Stimulated activated CD4-positive, alpha-beta T cell treated with anti-CD3 and anti-CD28 coated beads, TNF-alpha, amount 100 ng/mL, for 24 hours (primary cell): ENCODE measurements around the gene DTNBP1.
"Not testable (repeated sequence)": the region's sequence is repeated elsewhere in the genome, so short reads cannot be mapped to it uniquely, and the experiment has no call there.

ENCODE experiments used
- DNase-seq, 3 experiments: peaks; one replicate each; pipeline ENCODE4 v3.0.0-alpha.2; 2020; ENCODE audit warnings: low read depth in 3 of 3

DTNBP1 gene

GRCh38 chr6:15556711-15557110, 106.1 kb downstream of the DTNBP1 start:
- no peak for DNase-seq

DNA sequence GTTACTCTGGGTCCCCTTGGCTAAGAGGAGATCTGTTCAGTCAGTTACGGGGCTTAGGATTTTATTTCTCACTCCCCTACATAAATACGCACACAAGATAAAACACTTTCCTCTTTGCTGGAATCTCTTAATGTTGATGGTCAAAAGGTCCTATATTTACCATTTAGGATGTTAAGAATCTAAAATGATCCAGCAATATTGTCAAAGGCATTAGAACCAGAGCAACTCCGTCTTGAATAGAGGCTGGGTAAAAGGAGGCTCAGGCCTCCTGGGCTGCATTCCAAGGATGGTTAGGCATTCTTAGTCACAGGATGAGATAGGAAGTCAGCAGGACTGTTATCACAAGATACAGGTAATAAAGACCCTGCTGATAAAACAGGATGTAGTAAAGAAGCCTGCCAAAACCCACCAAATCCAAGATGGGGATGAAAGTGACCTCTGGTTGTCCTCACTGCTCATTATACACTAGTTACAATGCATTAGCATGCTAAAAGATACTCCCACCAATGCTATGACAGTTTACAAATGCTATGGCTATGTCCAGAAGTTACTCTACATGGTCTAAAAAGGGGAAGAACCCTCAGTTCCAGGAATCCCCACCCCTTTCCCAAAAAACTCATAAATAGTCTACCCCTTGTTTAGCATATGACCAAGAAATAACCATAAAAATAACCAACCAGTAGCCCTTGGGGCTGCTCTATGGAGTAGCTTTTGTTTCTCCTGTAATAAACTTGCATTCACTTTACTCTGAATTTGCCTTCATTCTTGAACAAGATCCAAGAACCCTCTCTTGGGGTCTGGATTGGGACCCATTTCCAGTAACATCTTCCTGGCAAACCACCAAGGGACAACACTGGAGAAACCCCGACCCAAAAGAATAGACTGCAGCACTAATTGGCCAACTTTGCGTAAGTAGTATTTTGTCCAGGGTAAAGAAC, 107.5 kb downstream of the DTNBP1 start:
- DNase-seq = no peak

- no peak for DNase-seq
These were observed 108.1 kb downstream of the DTNBP1 start for GRCh38 chr6:15554728-15555100.

GRCh38 chr6:15553736-15554294, 109.0 kb downstream of the DTNBP1 start:
- no peak for DNase-seq

- DNase-seq = no peak
These were observed 109.8 kb downstream of the DTNBP1 start for GRCh38 chr6:15553031-15553430.

DNA sequence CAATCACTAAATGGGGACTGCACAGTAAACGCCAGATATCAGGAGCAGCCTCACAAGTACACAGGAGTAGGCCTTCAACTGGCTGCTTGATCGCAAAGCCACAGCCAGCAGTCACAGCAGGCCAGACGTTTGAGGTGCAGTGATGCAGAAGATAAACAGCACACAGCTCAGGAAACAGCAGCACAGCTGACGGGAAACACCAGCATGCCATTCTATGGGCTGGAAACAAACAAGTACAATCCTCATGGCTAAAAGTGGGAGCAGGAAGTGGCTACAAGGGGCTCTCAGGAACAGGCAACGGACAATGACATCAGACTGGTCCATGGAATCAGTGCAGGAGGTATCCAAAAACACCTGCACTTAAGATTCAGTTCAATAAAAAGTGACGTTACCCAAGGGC, 111.0 kb downstream of the DTNBP1 start:
- DNase-seq = no peak

DNA sequence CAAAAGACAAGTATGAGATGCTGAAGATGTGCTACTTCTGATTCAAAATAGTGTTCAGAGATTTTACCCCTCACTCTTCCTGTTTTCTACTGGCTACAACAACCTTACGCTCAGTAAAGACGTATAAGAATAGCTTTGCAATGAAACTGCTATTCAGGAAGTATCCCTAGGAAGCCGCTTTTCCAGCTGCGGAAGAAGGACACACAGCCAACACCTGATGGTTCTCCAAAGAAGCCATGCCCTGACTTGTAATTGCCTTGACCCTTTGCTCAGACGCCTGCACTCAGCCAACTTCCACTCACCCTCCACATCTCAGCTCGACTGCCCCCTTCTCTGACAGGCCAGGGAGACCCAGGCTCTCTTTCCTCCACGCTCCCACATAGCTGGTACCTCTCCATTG, 111.6 kb downstream of the DTNBP1 start:
- DNase-seq = no peak

DNA sequence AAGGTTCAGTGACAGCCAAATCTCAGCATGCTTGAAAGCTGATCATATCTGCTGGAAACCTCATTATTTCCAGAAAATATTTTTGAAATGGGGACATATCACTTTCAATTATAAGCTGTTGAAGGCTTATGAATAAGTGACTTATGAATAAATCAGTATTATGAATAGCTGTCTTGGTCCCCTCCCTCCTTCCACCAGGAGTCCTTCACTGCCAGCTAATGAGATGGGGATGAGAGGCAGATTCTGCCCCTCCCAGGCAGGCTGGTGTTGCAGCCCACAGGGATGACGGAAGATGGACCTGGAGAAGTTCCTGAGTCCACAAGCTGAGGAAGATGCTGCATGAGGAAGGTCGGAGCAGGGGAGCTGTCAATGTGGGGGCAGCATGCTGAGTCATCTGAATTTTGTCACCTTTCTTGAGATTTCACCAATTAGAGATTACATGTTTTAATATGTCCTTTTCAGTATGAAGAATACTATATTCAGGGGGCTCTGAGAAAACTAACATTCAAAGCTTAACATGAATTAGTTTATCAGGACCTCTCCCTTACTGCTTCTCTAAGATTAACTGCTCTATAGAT, 112.2 kb downstream of the DTNBP1 start:
- DNase-seq = no peak

DNA sequence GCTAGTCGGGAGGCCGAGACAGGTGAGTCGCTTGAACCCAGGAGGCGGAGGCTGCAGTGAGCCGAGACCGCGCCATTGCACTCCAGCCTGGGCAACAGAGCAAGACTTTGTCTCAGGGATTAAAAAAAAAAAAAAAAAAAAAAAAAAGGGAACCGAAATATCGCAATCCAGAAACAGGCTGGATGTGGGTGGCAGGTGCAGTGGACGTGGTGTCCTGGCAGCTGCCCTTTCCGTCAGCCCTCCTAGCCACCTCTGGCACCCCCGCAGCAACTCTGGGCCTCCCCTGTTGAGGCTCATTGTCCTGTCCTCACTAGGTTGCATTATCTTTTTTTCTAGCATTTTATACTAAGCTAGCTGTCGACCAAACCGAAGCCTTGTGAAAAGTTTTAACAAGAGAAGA, 113.5 kb downstream of the DTNBP1 start:
- no peak for DNase-seq

DNA sequence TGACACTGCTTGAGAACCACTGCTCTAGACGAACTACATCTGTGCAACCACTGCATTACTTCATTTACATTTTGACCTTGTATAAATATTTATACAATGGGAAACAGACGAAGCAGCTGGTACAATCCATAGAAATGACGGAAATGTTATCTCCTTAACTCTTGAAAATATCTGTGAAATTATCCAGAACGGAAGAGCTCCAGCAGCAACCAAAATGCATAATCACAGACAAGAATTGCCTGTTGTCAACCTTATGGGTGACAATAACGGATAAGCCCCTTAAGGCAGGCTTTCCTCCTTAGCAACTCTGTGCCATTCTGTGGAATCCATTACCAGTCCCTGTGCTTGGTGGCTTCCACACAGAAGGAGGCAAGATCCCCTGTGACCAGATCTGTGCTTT, 115.4 kb downstream of the DTNBP1 start:
- DNase-seq = no peak

DNA sequence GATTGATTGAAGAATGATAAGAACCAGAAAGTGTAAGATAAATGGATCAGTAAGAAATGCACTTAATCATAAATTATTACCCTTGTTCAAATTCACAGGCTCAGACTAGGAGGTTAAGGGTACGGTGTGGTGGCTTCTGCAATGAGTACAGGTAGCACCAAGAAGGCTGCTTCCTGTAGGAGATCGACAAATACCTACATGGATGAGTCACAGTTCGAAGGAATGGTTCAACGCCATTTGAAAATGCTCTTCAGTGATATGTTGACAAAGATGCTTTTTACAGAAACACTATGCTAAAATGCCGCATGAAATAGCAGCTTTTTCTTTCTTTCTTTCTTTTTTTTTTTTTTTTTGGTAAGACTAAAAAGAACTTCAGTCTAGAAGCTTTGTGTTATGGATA, 116.2 kb downstream of the DTNBP1 start:
- DNase-seq = no peak

- DNase-seq = no peak
These were observed 118.4 kb downstream of the DTNBP1 start for GRCh38 chr6:15544321-15544900.

DNA sequence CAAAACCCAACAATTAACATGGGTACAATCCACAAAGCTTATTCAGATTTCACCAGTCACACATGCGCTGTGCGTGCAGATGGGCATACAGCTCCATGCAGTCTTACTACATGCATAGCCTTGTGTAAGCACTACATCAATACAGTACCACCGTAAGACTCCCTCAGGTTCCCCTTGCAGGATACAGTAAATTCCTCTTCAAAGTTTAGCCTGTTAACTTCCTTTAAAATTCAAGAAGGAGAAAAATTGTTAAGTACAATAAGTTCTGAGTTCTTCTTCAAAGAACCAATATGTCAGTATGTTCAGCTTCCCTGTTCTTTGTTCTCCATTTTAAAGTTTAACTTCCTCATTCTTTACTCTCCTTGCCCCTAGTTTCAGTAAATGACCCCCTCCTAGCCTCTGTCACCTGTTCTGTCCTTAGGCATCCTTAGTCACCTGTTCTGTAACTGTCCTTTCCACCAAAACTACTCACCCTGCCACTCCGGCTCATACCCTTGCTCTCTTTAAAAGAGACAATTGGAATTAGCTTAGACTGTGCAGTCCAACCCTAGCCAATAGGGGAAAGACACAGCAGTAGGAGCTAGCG, 119.4 kb downstream of the DTNBP1 start:
- not testable (repeated sequence) for DNase-seq

DNA sequence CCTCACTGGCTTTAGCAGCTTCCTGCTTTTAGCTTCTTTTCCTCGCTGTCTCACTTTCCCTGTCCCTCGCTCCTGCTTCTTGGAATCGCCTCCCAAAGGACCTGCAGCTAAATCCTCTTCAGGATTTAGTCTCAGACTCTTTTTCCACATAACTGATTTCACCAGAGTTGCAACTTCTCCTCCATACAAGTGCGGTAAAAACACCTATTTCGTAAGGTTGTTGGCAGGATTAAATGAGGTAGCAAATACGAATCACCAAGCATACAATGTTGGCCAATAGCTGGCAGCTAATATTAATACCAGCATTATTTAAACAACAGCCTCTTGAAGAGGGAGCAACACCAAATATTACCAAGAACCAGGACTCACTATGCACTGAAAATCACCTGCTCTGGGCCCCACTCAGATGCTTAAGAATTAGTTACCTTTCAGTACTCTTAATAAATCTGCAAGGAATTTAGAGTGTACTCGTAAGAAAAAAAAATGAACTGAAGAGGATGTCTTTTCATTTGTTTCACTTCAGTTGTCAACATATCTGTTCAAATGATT, 123.0 kb downstream of the DTNBP1 start:
- no peak for DNase-seq

- DNase-seq = no peak
These were observed 123.9 kb downstream of the DTNBP1 start for GRCh38 chr6:15538766-15539495.

DNA sequence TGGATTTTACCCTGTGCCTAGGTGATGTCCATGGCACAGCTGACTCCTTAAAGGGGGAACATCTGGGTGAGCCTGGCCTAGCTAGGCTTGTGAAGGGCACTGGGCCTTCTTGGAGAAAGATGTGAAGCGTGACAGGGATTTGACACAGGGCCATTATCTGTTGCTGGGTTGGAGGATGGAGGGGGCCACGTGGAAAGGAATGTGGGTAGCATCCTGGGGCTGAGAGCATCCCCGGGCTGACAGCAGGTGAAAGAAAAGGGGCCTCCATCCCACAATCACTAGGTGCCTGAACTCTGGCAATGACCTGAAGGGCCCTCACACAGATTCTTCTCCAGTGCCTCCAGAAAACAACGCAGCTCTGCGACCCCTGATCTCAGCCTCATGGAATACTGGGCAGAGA, 124.7 kb downstream of the DTNBP1 start:
- no peak for DNase-seq

DNA sequence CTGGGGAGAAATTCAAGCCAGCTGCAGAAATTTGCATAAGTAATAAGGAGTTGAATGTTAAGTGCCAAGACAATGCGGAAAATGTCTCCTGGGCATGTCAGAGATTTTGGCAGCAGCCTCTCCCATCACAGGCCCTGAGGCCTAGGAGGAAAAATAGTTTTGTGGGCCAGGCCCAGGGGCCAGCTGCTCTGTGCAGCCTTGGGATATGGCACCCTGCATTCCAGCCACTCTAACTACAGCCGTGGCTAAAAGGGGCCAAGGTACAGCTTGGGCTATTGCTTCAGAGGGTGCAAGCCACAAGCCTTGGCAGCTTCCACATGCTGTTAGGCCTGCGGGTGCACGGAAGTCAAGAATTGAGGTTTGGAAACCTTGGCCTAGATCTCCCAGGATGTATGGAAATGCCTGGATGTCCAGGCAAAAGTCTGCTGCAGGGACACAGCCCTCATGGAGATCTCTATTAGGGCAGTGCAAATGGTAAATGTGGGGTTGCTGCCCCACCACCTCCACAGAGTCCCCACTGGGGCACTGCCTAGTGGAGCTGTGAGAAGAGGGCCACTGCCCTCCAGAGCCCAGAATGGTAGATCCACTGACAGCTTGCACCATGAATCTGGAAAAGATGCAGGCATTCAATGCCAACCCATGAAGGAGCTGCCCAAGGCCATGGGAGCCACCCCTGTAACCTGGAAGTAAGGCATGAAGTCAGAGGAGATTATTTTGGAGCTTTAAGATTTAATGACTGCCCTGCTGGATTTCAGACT, 126.5 kb downstream of the DTNBP1 start:
- DNase-seq = no peak

DNA sequence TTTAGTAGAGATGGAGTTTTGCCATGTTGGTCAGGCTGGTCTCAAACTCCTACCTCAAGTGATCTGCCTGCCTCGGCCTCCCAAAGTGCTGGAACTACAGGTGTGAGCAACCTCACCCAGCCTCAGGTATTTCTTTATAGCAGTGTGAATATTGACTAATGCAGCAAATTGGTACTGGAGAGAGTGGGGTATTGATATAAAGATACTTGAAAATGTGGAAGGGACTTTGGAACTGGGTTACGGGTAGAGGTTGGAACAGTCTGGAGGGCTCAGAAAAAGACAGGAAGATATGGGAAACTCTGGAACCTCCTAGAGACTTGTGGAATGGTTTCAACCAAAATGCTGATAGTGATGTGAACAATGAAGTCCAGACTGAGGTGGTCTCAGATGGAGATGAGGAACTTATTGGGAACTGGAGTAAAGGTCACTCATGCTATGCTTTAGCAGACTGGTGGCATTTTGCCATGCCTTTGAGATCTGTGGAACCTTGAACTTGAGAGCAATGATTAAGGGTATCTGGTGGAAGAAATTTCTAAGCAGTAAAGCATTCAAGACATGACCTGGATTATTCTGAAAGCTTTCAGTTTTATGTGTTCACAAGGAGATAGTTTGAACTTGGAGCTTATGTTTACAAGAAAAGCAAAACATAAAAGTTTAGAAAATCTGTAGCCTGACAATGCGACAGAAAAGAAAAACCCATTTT, 127.2 kb downstream of the DTNBP1 start:
- DNase-seq = no peak

GRCh38 chr6:15534974-15535373, 127.9 kb downstream of the DTNBP1 start:
- no peak for DNase-seq
